NOMO-1 (cell line): ENCODE measurements around the gene SLC4A4.

ENCODE experiments used
- DNase-seq, 2 experiments: peaks; one replicate each; lab custom pipeline; 2025; ENCODE audit not compliant: unreplicated experiment in 2 of 2; lab: John Stamatoyannopoulos, UW

The SLC4A4 gene

GRCh38 chr4:71466775-71467174, 128.0 kb downstream of the SLC4A4 start:
- no peak for DNase-seq

- DNase-seq, result no peak
Observed at GRCh38 chr4:71468116-71468710, 129.4 kb downstream of the SLC4A4 start.

- DNase-seq, result no peak
Observed at GRCh38 chr4:71469541-71469940, 130.7 kb downstream of the SLC4A4 start.

- DNase-seq, result no peak
Observed at GRCh38 chr4:71470524-71470923, 131.7 kb downstream of the SLC4A4 start.

- no peak for DNase-seq
Observed at GRCh38 chr4:71472946-71473345, 134.1 kb downstream of the SLC4A4 start.

- no peak for DNase-seq
Observed at GRCh38 chr4:71473541-71474240, 134.9 kb downstream of the SLC4A4 start.

- DNase-seq, result no peak
Observed at GRCh38 chr4:71474731-71475130, 135.9 kb downstream of the SLC4A4 start.

GRCh38 chr4:71476240-71476639, 137.4 kb downstream of the SLC4A4 start:
- DNase-seq, result no peak

GRCh38 chr4:71486550-71487343, 147.9 kb downstream of the SLC4A4 start:
- DNase-seq, result no peak

- no peak for DNase-seq
Observed at GRCh38 chr4:71487344-71487920, 148.6 kb downstream of the SLC4A4 start.

- no peak for DNase-seq
Observed at GRCh38 chr4:71494539-71494938, 155.7 kb downstream of the SLC4A4 start.

GRCh38 chr4:71495454-71495853, 156.6 kb downstream of the SLC4A4 start:
- DNase-seq, result no peak

GRCh38 chr4:71497078-71497477, 158.3 kb downstream of the SLC4A4 start:
- no peak for DNase-seq

GRCh38 chr4:71498002-71498401, 159.2 kb downstream of the SLC4A4 start:
- no peak for DNase-seq

GRCh38 chr4:71498625-71499024, 159.8 kb downstream of the SLC4A4 start:
- DNase-seq, result no peak

- no peak for DNase-seq
Observed at GRCh38 chr4:71501992-71502391, 163.2 kb downstream of the SLC4A4 start.

GRCh38 chr4:71518283-71518989, 179.6 kb downstream of the SLC4A4 start:
- DNase-seq, result no peak

GRCh38 chr4:71520308-71520707, 181.5 kb downstream of the SLC4A4 start:
- no peak for DNase-seq

GRCh38 chr4:71520850-71521249, 182.0 kb downstream of the SLC4A4 start:
- no peak for DNase-seq

GRCh38 chr4:71524756-71525155, 185.9 kb downstream of the SLC4A4 start:
- no peak for DNase-seq
